GM10847 (cell line): Measurements from ENCODE around the gene INHBB.

Experiments
- POLR2A ChIP-seq: IDR thresholded peaks from 2 replicates; pipeline ENCODE4 v1.6.1; 2011; ENCODE audit not compliant: insufficient read length; ENCODE audit errors: extremely low read depth

INHBB gene

DNA sequence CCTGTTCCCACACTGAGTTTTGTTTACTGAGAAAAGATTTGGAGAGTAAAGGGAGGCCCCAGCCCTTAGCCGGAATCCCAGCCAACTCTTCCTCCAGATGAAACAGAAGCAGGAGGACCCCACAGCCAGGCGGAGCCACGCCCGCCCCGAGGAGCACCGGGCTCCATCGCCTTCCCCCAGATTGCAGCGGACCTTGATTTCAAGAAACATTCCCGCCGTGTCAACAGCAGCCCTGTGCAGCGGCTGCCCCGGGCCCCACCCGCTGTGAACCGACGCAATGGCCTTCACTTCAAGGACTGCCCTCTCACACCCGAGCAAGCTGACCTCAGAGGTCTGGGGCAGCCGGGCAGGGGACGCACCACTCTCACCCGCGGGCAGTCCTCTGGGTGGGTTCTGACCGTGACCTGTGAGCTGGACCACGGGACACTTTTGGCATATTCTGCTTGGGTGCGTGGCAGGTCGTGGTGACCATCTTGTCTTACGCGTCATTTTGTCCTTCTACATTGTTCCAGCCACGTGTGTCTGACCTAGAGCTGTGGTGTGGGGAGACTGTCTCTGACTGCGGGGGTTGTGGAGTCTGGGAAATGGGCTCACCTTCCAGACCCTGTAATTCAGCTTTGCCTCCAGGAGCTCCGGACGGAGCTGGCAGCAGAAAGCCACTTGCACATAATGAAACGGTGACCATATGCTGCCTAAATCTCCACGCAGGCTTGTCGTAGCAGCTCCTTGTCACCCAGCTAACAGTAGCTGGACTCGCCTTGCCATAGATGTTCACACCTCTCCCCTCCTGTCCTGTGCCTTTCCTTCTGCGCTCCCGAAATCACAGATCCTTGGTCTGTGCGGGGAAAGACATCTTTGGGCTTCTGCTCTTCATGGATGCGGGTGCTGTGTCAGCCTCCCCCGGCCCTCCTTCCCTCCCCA lies 32.0 kb upstream of the INHBB start:
- no peak for TF ChIP-seq POLR2A

DNA sequence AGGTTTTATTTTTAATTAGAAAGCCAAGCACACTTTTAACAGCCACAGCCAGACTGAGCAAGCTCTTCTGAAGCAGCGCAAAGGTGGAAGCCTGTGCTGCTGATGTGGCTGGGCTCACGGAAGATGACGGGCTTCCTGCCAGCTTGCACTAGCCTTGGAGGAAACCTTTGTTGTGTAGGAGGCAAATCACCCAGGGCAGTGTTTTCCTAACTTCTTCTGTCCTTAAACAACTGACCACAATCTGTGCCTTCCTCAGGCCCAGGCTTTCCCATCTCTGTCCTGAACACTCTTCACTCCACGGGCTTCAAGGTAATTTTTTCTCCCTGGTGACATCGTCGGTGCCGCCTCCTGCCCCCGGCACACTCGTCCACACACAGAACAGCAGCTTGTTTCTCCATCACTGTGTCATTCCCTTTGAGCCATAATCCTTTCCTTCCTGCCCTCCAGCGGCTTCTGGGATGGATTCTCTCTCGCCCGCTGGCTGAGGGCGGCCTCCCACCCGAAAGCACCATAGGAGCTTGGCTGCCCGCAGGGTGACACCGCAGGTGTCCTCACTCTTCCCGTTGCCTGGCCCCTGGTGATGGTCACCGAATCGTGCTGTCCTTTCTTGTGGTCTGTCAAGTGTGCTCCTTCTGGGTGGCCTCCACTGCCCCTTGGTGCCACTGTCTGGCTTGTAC lies 31.1 kb upstream of the INHBB start:
- no peak for TF ChIP-seq POLR2A

DNA sequence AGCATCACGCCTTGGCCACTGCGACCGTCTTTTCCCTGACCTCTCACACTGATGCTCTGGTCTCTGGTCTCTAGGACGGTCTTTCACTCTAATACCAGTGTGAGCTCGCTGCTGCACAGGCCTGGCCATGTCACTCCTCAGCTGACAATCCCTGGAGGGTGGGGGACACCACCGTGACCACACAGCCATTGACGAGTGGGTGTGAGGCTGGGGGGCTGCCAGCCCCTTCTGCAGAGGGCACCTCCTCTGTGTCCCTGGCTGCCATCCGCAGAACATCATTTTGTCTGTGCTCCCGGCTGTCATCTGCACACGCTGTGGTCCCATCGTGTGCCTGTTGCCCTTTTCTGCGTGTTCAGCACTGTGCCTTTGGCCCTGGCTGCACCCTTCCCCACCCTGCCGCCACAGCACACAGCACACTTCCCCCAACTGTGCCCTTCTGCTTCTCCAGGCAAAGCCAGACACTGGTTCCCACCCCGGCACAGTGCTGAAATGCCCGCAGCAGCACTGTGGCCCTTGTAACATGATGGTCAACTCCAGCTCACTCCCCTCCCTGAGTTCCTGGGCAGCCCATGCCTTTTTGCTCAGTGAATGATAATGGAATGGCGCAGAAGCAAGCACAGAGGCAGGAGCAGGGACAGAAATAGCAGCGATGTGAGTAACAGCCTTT lies 30.4 kb upstream of the INHBB start:
- no peak for TF ChIP-seq POLR2A

DNA sequence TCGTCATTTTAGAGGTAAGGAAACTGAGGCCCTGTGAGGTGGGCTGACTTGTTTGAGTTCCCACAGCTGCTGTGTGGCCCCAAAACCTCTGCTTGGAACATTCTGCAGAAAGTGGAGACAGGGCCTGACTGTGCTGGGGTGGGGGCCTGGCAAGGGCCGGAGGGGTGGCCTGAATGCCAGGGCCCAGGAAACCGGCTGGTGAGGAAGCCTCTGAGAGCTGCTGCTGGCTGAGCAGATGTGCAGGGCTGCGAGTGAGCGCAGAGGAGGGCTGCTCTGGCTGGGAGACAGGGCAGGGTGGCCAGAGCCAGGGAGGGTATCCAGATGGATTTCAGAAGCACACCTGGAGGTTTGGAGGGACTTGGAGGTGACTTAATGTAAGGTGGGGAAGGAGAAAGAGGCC lies 29.9 kb upstream of the INHBB start:
- no peak for TF ChIP-seq POLR2A

DNA sequence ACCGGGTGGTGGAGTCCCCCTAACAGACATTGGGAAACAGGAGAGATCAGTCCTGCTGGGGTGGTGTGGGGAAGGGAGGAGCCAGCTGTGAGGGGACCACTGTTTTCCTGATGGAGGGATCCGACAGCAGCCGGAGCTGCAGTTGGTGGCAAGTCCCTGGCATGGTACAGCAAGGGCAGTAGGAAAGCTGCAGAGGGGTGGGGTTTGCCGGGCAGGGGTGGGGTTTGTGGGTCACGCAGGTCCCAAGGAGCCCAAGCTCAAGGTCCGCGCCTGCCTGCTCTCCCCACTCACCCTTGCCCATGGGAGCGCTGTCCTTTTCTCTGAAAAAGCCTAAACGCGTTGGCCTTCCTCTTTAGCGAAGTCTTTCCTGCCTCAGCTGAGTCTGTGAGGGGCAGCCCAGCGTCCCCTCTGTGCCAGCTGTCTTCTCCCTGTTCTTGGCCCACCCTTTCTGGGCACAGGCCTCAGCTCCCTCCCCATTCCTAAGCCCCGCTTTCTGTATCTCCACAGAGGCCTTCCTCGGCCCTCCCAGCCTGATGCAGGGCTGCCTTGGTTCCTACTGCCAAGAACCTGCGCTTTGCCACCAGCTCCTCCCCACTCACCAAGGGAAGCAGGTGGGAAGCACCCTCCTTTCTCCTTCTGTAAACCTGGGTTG lies 29.3 kb upstream of the INHBB start:
- no peak for TF ChIP-seq POLR2A

DNA sequence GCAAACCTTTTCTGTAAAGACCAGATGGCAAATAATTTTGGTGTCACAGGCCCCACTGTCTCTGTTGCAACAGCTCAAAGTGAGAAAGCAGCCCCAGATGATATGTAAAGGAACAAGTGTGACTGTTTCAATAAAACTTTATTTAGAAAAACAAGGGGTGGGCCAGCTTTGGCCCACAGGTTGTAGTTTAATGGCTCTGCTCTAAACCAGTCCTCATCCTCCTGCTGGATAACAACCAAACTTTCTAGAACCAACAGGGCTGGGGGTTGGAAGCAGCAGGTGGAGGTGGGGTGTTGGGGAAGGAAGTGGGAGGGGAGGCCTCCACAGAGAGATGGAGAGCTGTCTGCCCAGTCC lies 28.8 kb upstream of the INHBB start:
- no peak for TF ChIP-seq POLR2A

DNA sequence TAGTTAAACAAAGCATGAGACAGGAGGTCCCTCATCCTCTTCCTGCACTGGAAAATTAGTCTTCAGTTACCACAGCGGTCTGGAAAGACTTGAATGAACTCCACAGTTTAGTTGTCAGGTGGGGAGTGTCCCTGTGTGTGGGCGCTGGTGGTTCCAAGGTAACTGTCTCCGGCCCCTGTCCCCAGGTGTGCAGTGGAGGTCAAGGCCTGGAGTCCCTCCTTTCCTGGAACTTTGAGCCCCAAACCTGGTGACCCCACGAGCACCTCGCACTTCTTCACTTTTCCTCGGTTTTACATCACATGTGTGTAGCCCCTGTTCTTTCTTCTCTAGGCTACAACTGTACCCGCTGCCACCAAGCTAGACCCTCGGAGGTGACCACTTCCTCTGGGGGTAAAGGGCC lies 28.0 kb upstream of the INHBB start:
- TF ChIP-seq POLR2A = no peak

DNA sequence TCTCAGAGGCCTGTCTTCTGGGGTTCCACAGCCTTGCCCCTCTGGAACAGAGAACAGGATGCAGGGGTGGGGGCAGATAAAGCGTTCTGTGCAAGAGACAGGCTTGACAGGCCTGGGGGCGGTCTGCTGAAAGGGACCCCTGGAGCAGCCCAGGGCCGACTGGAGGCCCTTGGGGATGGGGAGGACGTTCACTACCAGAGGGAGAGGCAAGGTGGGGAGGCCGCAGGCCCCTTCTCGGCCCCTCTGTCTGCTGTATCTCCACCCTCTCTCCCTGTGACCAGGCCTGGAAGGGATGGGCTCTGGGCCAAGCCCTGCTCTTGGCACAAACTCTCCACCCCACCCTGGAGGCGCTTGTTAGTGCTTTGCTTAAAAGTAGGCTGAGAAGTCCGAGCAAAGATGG lies 27.3 kb upstream of the INHBB start:
- no peak for TF ChIP-seq POLR2A

DNA sequence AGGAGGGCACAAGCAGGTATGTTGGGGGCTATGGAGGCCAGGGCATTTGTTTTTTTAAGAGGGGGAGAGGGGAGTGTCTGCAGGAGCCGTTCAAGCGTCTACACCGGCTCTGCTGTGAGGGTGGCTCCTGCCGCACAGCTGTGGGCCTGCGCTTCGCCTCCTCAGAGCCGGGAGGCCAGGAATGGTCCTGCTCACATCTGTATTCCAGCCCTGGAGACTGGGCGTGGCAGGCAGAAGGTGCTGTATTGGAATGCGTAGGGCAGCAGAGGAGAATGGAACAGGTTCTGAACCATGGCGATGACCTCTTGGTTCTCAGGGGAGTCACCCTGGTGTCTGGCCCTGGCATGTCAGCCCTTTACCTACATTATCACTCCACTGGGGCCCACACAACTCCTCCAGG lies 26.8 kb upstream of the INHBB start:
- TF ChIP-seq POLR2A = no peak

DNA sequence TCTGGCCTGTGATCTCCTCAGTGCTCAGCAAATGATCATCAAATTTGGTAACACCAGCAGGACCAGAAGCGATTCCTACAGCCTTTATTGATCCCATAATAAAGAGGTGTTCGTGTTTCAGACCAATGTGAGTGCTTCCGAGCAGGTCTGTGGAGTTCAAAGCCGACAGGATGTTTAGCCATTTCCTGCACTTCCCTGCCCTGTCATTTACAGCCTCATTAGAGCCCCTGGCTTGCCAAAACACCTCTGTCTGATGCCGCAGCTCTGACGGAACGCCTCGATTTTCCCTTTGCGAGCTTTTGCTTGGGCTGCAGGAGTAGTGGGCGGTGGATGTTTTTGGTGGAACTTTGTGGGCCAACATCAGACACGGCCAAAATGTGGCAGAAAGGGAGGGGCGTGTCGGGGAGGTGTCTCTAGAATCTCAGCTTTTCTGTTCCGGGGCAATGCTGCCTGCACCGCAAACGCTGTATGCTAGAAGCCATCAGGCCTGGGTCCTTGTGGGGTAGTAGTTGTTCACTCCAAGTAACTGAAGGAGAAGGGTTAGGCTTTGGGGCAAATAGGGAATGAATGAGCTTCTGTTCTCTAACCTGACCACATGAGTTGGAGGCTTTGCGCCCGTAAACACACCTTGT lies 26.1 kb upstream of the INHBB start:
- no peak for TF ChIP-seq POLR2A

DNA sequence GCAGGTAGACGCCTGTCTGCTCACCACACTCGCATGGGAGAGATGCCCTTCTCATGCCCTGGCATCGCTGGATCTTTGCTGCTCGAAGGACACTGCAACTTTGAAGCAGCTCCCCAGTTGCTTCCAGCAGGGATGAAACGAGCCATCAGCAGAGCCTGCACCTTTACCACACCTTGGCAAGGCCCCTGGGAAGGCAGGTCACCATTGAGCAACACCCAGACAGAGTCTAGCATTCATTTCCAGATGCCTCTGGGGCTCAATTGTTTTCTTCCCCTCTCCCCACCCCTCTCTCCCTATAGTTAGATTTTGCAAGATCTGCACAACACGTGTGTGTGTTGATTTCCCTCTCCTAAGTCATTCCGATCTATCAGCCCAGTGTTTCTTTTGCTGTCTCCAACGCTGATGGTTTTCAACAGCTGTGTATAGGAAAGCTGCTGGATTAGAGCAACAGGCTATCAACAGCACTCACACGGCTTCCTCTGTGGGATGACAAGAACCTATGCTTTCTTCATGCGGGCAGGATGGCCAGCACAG lies 25.6 kb upstream of the INHBB start:
- TF ChIP-seq POLR2A = no peak

DNA sequence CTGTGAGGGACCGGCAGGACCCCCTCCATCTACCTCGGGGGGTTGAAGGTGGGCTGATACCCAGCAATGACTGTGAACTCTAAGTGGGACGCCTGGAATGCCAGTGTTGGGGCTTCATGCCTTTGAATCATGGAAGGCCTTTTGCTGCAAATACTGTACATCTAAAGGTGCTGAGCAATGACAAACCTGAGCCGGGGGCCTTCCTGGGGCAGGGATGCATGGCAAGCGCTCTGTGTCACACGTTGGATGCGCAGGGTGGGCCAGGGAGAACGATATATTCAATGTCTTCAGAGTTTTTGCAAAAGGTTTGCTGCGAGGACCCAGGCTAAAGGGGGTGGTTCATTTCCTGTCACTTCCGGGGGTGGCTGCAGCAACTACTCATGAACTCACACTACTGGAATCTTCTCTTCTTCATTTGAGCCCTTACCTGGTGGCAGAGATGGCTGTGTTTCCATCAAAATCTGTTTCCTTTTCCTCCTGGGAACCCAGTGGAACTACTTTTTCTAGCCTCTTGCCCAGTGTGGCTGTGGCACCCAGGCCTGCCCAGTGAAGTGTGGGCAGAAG lies 24.1 kb upstream of the INHBB start:
- no peak for TF ChIP-seq POLR2A

DNA sequence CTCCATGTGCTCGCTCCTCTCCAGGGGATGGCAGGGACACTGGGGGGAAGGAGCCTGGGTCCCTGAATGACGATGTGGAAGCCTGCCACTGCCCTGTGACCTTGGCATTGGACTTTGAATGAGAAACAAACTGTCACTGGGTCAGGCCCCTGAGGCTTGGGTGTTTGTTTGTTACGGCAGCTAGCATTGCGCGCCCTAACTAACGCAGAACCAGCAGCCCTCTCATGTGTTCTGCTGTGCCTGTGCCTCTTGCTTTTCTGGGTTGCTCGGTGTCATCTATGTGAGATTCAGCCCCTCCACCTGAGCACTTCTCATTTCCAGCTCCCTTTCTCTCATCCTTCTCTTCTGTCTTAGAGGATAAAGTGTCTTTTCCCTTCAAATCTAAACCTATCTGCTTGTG lies 23.6 kb upstream of the INHBB start:
- TF ChIP-seq POLR2A = no peak

DNA sequence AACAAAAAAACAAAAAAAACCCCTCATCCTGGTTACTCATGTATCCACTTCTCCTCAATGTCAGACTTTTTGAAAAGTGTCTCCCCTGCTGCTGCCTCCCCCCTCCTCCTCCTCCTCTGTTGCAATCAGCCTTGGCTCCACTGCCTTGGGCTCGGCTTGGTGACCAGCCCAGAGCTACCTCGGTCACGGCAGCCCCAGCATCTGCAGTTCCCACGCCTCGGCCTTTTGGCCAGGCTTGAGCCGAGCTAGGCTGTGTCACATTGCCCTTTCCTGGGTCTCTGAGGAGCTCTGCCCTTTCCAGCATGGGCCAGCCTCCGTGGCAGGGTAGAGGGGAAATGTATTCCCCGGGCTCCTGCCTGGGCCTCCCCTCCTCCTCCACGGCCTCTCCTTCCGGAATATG lies 22.7 kb upstream of the INHBB start:
- TF ChIP-seq POLR2A = no peak
